ENCODE results near the gene SLC35B2. TPM values are rescaled to one million over a fixed set of nuclear protein-coding genes. Genes with fewer than 3 reads are reported as not detected.

SLC35B2 gene
- total and polyA plus RNA-seq, 2 experiments from 2014 or later = 14.0 to 30.9 TPM

DNA sequence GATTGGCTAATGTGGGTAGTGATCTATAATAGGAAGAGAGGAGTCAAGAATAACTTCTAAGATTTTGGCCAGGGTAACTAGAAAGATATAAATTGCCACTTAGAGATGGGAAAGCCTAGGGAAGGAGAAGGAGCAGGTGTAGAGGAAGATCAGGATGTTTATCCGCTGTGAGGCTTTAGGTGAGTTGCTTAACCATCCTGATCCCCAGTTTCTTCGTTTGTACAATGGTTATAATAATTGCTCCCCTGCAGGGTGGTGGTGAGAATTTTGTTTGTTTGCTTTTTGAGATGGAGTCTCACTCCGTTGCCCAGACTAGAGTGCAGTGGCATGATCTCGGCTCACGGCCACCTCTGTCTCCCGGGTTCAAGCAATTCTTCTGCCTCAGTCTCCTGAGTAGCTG lies 43.0 kb downstream of the SLC35B2 start (continued):
- TF ChIP-seq, protein P1, sequence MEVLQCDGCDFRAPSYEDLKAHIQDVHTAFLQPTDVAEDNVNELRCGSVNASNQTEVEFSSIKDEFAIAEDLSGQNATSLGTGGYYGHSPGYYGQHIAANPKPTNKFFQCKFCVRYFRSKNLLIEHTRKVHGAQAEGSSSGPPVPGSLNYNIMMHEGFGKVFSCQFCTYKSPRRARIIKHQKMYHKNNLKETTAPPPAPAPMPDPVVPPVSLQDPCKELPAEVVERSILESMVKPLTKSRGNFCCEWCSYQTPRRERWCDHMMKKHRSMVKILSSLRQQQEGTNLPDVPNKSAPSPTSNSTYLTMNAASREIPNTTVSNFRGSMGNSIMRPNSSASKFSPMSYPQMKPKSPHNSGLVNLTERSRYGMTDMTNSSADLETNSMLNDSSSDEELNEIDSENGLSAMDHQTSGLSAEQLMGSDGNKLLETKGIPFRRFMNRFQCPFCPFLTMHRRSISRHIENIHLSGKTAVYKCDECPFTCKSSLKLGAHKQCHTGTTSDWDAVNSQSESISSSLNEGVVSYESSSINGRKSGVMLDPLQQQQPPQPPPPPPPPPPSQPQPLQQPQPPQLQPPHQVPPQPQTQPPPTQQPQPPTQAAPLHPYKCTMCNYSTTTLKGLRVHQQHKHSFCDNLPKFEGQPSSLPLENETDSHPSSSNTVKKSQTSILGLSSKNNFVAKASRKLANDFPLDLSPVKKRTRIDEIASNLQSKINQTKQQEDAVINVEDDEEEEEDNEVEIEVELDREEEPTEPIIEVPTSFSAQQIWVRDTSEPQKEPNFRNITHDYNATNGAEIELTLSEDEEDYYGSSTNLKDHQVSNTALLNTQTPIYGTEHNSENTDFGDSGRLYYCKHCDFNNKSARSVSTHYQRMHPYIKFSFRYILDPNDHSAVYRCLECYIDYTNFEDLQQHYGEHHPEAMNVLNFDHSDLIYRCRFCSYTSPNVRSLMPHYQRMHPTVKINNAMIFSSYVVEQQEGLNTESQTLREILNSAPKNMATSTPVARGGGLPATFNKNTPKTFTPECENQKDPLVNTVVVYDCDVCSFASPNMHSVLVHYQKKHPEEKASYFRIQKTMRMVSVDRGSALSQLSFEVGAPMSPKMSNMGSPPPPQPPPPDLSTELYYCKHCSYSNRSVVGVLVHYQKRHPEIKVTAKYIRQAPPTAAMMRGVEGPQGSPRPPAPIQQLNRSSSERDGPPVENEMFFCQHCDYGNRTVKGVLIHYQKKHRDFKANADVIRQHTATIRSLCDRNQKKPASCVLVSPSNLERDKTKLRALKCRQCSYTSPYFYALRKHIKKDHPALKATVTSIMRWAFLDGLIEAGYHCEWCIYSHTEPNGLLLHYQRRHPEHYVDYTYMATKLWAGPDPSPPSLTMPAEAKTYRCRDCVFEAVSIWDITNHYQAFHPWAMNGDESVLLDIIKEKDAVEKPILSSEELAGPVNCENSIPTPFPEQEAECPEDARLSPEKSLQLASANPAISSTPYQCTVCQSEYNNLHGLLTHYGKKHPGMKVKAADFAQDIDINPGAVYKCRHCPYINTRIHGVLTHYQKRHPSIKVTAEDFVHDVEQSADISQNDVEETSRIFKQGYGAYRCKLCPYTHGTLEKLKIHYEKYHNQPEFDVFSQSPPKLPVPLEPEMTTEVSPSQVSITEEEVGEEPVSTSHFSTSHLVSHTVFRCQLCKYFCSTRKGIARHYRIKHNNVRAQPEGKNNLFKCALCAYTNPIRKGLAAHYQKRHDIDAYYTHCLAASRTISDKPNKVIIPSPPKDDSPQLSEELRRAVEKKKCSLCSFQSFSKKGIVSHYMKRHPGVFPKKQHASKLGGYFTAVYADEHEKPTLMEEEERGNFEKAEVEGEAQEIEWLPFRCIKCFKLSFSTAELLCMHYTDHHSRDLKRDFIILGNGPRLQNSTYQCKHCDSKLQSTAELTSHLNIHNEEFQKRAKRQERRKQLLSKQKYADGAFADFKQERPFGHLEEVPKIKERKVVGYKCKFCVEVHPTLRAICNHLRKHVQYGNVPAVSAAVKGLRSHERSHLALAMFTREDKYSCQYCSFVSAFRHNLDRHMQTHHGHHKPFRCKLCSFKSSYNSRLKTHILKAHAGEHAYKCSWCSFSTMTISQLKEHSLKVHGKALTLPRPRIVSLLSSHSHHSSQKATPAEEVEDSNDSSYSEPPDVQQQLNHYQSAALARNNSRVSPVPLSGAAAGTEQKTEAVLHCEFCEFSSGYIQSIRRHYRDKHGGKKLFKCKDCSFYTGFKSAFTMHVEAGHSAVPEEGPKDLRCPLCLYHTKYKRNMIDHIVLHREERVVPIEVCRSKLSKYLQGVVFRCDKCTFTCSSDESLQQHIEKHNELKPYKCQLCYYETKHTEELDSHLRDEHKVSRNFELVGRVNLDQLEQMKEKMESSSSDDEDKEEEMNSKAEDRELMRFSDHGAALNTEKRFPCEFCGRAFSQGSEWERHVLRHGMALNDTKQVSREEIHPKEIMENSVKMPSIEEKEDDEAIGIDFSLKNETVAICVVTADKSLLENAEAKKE (CRISPR knock-in tag; IDR thresholded peaks at IDR 0.05) = no peak

DNA sequence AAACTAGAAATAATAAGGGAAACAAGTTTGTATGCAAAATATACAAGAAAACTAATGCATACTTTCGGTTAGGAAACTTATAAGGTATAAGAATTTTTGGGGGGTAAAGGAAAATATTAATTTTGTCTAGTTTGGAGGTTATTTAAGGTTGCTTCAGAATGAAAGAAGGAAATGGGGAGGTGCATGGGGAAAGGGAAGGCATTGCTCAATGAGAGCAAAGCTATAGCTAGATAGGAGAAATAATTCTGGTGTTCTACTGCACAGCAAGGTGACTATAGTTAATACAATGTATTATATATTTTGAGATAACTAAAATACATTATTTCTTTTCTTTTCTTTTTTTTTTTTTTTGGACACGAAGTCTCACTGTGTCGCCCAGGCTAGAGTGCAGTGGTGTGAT lies 46.0 kb downstream of the SLC35B2 start:
- no peak overlapping the region for H3K4me3 Mint-ChIP-seq
- Histone ChIP-seq H4K20me1 (replicated peaks; ENCODE audit: insufficient read depth) (no peaks in the 10 kb centered on the region), H3K79me2 (replicated peaks; ENCODE audit: insufficient read depth) (no peaks in the 10 kb centered on the region), H3K9me2 (ENCODE audit: insufficient read depth) (no peaks in the 10 kb centered on the region), H3K4me2 (no peak overlapping the region), H3K36me3 (ENCODE audit: insufficient read depth) (no peaks in the 10 kb centered on the region), H2AFZ (no peak overlapping the region), H3K27me3 (ENCODE audit: insufficient read depth) (no peaks in the 10 kb centered on the region), H3K27ac (ENCODE audit: low read depth) (no peak overlapping the region), H3K4me3 (no peak overlapping the region), H3K4me1 (ENCODE audit: insufficient read depth) (peaks cover 11% of the 10 kb centered on the region), H3F3A (replicated peaks; ENCODE audit: low read depth) (peaks cover 4% of the 10 kb centered on the region; the same call in 1 of the 2 replicates)
- ATAC-seq = no peak
- H3K27ac Mint-ChIP-seq = no peak overlapping the region
- peaks cover 20% of the 10 kb centered on the region for H3K4me1 Mint-ChIP-seq
- no peak for DNase-seq (ENCODE audit: low spot score)
- H3K27me3 Mint-ChIP-seq (ENCODE audit: insufficient read depth, low read depth, poor library complexity) = peaks cover 12% of the 10 kb centered on the region
- no peaks in the 10 kb centered on the region for H3K36me3 Mint-ChIP-seq (ENCODE audit: low read depth)
- no peaks in the 10 kb centered on the region for H3K9me3 Mint-ChIP-seq
- TF ChIP-seq, protein P2, sequence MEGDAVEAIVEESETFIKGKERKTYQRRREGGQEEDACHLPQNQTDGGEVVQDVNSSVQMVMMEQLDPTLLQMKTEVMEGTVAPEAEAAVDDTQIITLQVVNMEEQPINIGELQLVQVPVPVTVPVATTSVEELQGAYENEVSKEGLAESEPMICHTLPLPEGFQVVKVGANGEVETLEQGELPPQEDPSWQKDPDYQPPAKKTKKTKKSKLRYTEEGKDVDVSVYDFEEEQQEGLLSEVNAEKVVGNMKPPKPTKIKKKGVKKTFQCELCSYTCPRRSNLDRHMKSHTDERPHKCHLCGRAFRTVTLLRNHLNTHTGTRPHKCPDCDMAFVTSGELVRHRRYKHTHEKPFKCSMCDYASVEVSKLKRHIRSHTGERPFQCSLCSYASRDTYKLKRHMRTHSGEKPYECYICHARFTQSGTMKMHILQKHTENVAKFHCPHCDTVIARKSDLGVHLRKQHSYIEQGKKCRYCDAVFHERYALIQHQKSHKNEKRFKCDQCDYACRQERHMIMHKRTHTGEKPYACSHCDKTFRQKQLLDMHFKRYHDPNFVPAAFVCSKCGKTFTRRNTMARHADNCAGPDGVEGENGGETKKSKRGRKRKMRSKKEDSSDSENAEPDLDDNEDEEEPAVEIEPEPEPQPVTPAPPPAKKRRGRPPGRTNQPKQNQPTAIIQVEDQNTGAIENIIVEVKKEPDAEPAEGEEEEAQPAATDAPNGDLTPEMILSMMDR (conservative IDR thresholded peaks at IDR 0.05; ENCODE audit: low read depth in 2 of 2) = no peak
- TF ChIP-seq, protein P1 (CRISPR knock-in tag; IDR thresholded peaks at IDR 0.05) = no peak
- TF ChIP-seq, protein P3, sequence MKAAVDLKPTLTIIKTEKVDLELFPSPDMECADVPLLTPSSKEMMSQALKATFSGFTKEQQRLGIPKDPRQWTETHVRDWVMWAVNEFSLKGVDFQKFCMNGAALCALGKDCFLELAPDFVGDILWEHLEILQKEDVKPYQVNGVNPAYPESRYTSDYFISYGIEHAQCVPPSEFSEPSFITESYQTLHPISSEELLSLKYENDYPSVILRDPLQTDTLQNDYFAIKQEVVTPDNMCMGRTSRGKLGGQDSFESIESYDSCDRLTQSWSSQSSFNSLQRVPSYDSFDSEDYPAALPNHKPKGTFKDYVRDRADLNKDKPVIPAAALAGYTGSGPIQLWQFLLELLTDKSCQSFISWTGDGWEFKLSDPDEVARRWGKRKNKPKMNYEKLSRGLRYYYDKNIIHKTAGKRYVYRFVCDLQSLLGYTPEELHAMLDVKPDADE (IDR thresholded peaks at IDR 0.05) = no peak
- TF ChIP-seq EZH2phosphoT487 (IDR thresholded peaks at IDR 0.05; ENCODE audit: unreplicated experiment) (no peak), NANOG (IDR thresholded peaks at IDR 0.05; ENCODE audit: borderline replicate concordance) (no peak), EZH2 (IDR thresholded peaks at IDR 0.05; ENCODE audit: low read depth, unreplicated experiment) (no peak)

All from GM23338 (cell line).